GM21381 (cell line): ENCODE results near the gene HIRA.

ENCODE experiments used
- ATAC-seq: cut with Tn5 transposase; IDR thresholded peaks from one replicate; pipeline ENCODE4 v1.9.1; 2021; ENCODE audit warnings: mild to moderate bottlenecking, moderate library complexity; ENCODE audit not compliant: unreplicated experiment

Gene HIRA, protein sequence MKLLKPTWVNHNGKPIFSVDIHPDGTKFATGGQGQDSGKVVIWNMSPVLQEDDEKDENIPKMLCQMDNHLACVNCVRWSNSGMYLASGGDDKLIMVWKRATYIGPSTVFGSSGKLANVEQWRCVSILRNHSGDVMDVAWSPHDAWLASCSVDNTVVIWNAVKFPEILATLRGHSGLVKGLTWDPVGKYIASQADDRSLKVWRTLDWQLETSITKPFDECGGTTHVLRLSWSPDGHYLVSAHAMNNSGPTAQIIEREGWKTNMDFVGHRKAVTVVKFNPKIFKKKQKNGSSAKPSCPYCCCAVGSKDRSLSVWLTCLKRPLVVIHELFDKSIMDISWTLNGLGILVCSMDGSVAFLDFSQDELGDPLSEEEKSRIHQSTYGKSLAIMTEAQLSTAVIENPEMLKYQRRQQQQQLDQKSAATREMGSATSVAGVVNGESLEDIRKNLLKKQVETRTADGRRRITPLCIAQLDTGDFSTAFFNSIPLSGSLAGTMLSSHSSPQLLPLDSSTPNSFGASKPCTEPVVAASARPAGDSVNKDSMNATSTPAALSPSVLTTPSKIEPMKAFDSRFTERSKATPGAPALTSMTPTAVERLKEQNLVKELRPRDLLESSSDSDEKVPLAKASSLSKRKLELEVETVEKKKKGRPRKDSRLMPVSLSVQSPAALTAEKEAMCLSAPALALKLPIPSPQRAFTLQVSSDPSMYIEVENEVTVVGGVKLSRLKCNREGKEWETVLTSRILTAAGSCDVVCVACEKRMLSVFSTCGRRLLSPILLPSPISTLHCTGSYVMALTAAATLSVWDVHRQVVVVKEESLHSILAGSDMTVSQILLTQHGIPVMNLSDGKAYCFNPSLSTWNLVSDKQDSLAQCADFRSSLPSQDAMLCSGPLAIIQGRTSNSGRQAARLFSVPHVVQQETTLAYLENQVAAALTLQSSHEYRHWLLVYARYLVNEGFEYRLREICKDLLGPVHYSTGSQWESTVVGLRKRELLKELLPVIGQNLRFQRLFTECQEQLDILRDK

DNA sequence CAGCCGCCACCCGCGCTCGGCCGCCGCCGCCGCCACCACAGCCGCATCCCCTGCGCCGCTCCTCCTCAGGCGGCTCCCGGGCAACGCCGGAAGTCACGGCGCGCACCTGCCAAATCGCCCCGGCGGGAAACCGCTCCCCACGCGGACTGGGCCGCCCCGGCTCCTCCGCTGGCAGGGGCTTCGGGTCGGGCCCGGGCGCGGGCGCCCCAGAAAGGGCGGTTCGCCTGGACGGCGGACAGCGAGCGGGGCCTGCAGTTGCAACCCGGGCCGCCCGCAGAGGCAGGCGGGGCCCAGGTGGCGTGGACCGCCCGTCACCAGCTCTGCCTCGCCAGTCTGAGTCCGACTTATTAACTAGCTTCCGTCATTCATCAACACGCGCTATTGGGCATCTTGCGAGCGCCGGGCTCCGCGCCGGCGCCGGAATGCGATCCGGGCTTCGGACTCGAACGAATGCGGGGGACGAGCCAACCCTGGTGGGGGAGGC, at the start of gene HIRA:
Gene HIRA, minus strand, starts transcription at position 85 of the 484 bp plus-strand sequence. CDS start 257 bp downstream, outside the sequence.
- peak; percentile 48 for ATAC-seq

DNA sequence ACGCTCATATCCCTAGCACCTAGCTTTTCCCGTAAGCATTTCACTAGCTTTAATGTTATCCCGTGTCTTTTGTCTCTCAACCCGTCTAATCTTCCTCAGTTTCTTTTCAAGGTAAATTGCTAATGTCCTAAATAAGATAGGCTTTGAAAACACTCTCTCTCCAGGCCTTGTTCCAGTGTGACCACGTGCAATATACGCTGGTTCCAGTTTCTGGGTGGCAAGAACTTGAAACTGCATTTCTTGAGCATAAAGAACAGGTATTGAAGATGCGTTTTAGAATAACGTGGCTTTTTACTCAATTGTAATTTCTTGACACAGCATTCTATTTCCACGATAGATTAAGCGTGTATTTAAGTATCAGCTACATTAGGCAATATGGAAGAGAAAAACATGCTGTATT, 49.3 kb upstream of the HIRA start:
- no peak for ATAC-seq

DNA sequence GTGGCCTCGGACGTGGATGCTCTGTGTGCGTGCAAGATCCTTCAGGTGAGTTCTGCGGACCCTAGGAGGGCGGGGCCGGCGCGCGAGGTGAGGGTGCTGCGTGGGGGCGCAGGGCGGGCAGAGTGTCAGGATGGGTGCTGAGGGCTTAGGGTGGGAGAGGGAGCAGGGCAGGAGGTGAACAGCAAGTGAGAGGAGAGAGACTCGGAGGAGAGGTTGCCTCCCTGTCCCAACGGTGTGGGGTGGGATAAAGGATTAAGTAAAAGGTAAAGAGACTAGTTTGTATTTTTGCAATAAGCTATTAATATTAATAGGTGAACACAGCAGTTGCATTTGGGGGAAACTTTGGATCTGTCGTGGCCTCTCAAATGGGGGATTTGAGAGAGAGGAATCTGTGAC, 48.6 kb upstream of the HIRA start:
- no peak for ATAC-seq

DNA sequence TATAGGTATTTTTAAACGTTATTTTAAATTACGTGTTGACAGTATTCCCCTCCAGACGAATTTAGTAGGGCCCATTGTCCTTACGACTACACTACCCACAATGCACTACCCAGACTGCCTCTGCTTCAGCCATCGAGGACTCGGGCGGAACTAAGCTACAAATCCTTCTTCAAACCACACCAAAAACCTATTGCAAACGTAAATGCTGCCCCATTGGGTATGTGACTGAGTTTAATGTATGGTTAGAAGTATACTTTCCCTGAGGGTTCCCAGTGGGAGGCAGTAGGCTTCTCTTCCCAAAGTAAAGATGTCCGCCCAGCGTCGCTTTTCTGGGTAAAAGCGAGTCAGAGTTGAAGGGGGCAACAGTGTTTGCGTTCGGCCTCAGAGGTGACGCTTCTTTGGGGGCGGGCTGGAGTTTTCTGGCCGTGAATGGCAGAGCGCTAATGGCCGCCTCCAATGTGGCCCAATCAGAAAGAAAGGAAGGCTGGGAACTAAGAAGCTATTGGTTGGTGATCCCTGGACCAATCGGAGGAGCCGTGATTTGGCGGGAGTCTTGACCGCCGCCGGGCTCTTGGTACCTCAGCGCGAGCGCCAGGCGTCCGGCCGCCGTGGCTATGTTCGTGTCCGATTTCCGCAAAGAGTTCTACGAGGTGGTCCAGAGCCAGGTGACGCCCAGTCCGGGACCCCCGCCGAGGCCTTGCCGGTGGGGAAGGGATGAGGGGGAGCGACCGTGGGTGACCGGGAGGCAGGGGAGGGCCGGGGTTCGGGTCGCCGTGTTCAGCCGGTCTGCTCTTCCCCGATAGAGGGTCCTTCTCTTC, 48.0 kb upstream of the HIRA start, which contains the start of gene CDC45:
Gene CDC45, plus strand, starts transcription at position 566 of the 818 bp plus-strand sequence. Its CDS starts 49 bp downstream, at position 615.
- peak; percentile 84 for ATAC-seq

DNA sequence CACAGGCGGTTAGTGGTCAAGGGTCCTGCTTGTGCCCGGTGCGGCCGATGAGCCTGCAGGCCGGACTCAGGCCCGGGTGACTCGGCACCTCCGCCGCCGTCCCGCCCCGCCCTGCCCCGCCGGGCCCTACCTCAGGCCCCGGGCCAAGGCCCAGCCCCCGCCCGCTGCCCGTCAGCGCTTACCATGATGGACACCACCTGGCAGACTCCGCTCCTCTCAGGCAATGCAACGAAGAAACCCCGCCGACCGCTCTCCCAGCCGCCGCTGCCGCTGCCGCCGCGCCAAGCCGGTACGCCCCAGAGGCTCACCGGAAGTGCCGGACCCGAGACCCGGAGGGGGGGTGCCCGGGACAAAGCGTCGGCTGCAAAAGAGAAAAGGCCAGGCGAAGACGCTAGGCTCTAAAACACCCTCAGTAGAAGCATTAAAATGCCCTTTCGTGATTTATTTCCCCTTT, 47.4 kb upstream of the HIRA start, which contains the start of gene UFD1:
Gene UFD1, minus strand, starts transcription at position 293 of the 454 bp plus-strand sequence. Its CDS starts 108 bp downstream, at position 185.
- peak; percentile 53 for ATAC-seq

DNA sequence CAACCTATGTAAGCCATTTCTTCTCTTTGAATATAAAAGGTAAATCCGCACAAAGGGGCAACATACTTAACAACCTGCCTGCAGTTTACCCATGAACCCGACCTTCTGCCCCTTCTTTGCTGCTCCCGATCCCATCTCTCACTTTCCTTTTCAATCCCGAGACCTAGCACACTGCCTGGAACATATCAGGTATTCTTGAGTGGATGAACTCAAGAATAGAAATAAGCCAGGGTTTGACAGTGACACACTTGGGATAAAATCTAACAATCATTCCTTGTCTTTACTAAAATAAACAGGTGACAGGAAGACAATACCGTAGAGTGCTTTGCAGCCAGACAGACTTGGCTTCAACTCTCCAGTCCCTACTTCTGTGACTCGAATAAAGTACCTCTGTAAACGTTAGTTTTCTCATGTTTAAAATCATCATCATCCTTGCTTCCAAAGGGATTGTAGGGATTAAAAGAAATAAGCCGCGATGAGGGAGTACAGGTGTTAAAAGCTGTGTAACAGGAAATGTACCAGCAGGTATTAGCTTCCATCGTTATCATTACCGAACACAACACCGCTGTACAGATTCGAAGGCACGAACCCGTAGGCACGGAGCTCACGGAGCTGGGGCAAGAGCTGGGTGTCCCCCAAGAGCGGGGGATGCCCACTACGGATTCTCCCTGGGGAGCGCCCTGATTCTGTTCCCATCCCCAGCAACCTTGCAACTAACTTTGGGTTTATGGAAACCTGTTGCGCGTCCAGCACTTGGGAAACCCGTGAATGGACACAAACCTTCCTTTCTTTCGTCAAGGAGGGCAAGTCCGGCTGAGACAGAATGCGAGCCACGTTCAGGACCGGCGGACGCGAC, 46.7 kb upstream of the HIRA start:
- no peak for ATAC-seq

DNA sequence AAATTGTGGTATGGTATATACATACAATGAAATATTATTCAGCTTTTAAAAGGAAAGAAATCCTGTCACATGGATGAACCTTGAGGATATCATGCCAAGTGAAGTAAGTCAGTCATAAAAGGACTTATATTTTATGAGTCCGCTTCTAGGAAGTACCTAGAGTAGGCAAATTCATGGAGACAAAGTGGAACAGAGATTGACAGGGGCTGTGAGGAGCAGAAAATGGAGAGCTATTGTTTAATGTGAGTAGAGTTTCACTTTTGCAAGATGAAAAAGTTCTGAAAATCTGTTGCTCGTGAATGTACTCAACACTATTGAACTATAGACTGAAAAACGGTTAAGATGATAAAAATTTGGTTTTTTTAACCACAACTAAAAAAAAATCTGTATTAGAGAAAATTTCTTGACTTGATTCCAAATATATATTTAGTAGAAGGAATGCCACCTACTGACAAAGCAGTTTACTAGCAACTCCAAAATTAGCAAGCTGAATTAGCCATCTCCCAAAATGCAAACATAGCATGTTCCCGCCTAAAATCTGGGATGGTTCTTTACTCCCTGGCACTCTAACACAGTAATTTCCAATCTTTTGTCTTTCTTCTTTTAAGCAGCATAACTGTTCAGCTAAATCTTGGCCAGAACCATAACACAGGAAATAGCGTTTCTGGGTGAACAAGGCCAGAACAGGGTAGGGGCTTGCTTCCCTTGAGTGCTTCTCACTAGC, 46.0 kb upstream of the HIRA start:
- no peak for ATAC-seq

DNA sequence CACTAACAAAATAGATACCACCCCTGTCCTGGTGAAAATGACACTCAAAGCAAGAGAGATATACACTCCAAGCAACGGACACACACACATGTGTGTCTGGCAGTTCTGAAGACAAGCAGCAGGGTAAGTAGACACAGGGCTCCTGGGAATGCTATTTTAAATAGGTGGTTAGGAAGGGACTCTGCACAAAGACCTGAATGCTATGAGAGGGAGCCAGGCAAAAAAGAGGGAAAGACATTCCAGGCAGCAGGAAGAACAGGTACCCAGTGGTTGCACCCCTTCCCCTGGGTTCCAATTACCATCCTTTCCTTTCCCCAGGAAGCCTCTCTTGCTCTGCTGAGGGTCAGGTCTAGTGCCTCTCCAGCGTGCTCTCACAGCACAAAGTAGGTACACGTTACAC, 44.5 kb upstream of the HIRA start:
- ATAC-seq = no peak

DNA sequence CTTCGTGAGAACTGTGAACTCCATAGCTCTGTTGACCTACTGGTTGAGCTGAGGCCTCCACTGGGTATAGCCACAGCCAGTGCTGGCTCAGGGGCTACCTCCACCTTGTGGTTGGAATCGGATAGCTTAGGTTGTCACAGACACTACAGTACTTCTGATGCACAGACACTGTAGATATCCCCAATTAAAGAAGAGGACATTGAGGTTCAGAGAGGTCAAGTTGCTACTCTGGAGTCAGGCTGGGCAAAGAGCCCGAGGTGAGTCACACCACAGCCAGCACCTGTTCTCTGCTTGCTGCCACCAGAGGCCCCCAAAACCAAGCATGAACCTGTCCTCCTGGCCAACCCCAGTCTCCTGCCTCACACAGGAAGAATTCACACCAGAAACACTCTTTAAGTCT, 42.0 kb upstream of the HIRA start:
- ATAC-seq = no peak

DNA sequence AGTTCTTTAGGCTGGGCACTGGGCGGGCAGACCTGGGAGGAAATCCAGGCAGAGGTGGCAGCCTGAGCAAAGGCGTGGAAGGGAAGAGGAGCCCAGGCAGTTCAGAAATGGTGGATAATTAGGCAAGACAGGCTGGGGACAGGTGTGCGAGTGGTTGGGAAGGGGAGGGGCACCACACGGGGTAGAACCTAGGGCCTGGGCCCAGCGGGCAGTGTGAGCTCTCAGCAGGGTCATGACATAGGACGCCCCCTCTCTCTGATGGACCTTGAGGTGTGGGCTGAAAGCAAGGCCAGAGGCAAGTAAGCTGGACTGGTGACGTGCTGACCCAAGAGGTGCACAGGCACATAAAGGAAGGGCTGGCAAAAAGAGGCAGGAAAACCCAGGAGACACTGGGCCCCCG, 40.7 kb upstream of the HIRA start:
- ATAC-seq = no peak

DNA sequence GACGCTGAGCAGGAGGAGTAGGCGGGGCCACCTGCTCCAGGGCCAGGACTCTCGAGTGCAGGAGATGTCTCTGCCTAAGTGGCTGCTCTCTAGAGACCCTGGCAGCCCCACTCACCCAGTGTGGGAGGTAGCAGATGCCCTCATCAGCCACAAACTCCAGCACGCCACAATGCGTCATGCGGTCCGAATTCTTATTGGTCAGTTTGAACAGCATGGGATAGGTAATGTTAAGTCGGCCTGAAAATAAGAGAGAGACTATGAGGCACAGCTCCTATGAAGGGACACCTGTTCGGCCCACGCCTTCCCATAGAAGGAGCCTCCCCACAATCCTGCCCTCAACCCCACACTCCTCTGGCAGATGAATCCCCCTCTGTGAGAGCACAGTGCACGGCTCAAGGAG, 40.0 kb upstream of the HIRA start:
- no peak for ATAC-seq

DNA sequence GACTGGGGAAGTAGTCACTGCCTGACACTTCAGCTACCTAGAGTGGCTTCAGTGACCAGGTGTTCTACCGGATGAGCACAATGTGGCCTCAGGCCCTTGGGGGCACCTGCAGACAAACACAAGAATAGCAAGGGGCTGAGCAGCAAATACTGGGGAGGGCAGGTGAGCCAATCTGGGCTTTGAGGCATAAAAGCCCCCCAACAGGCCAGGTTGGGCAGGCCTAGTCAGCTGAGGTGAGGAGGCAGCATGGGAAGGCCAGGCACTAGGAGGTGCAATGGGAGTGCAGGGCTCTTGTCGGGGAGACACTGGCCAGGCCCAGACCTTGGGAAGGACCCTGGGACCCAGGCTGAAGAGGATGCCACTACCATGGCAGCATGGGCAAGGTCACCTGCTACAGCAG, 38.5 kb upstream of the HIRA start:
- ATAC-seq = no peak

DNA sequence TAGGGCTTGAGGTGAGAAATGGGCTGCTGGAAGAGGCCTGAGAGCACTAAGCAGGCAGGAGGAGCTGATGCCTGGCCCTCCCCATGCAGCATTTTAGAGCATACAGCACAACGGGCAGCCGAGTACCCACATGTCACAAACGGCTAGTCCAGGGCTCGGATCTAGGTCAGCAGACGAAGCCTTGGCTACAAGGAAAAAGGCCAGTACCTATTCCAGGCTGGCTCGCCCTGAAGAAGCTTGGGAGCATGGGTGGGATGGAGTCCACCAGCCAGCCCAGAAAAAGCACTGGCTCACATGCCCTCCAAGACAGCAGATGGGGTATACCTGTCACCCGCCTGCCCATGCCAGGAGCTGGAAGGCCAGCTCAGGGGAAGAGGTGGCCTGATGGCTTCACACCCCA, 37.9 kb upstream of the HIRA start:
- no peak for ATAC-seq

DNA sequence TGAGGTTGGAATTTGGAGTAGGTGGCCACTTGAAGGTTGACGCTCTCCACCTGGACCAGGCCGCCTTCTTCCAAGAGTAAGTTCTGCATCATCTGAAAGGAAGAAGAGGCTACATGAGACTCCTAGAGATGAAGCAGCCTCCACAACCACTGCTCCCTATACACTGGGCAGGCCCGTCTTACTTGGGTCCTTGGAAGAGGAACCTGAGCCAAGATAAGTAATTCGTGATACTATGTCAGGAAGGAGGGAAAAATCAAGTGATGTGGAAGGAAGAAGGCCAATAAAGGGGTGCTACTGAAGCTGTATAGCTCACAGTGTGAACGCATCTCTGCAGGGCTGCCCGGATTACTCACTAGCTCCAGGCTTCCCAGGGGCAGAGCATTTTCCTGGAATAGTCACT, 36.4 kb upstream of the HIRA start:
- ATAC-seq = no peak

DNA sequence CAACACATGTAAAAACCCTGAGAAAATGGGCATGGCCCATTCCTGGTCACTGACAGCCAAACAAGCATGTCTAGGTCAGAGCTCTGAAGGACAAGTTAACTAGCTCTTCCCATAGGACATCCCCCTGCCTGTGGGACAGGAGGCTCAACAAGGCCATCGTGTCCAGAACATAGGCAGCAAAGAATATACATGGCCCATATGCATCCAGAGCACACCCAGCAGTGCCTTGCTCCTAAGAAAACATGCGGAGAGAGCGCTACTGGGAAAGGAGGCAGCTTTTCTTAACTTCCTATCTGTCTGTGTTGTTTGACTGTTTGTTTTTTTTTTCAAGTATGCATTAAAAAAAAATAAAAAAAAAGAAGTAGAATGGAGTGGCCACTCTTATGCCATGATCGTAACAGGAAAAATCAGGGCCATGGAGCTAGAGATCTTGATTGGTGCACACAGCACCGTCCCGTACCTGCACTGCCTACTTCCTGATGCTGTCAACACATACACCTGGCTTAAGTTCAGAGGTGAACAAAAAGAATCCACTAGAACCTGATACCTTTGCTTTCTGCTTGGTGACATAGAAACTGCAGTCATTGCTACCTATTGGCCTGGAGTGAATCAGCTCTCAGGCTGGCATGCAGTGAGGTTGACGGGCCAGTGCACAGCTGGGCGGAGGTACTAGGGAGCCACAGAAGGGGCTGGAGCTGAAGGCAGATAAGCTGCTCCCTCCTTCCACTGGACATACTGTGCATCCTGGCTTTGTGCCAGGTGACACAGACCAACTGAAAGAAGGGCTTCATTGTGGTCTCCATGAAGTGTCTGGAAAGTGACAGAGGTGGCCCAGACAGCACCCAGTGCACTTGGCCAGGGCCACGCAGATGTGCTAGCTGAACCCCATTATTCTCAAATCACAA, 35.6 kb upstream of the HIRA start:
- ATAC-seq = no peak

DNA sequence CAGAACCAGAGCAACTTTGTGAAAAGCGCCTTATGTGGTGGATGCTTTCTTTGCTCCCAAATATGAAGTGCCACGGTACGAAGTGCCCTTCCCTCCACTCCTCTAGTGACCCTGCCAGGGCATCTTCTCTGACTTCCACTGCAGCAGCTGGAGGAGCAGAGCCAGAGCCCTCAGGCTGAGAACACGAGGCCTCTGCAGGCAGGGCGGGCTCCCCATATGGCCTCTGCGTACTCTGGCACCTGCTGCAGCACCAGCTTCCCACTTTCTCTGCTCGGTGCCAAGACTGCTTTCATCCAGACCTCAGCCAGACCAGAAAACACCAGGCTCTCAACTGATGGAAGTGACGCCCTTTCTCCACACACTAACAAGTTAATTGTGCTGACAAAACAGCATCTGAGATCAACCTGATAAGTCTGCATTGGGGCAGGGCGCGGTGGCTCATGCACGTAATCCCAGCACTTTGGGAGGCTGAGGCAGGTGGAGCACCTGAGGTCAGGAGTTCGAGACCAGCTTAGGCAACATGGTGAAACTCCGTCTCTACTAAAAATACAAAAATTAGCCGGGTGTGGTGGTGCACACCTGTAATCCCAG, 34.7 kb upstream of the HIRA start:
- ATAC-seq = no peak

DNA sequence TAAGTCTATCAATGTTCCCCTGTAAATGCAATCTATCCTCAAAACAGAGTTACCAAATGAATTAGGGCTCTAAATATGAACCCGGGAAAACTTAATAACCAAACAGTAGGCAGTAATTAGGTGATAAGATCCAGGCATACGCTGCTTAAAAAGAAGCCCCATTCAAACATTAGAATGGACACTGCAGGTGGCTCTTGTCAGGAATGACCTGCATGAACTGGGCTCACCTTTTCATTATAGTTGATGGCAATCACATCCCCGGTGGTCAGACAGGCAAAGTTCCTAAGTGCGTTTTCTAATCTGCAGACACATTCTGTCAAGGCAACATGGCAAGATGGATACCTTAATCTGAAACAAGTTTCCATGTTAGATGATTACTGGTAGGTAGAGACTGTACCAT, 33.4 kb upstream of the HIRA start:
- no peak for ATAC-seq
